ENCODE measurements around the gene CTAGE9.
A peak's percentile ranks its signal among the peaks of the same experiment; 100 is the strongest.

CTAGE9 gene

DNA sequence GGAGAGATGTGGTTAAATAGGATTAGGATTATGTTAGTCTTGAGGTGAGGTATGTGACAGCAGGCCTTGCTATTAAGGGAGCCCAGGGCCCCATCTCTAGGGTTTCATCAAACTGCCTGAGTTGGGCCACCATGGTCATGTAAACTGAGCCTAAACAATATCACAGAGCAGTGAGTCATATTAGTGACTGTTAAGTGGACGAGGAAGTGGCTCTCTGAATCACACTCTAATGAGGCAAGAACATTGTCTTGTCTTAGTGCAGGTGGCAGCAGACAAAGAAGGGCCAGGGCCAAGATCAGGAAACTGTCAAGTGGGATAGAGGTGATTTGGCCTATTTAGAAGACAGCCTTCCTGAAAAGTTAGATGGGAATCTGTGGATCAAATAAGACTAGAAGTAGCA lies 50.6 kb downstream of the CTAGE9 start:
- DNase-seq, result peak; percentile 84
